Panc1 (cell line): ENCODE measurements around the gene DCUN1D2. TPM values are rescaled to one million over a fixed set of nuclear protein-coding genes. Genes with fewer than 3 reads are reported as not detected.

Experiments
- ATAC-seq: fragments of 200-7000 bp; cut with Tn5 transposase; 2 replicates; pipeline ENCODE4 v1.9.1; 2020; ENCODE audit warnings: mild to moderate bottlenecking, moderate library complexity
- BruUV-seq: library from RNA; stranded (reverse); fragments of 400-500 nt; replicated peaks from 2 replicates; lab custom pipeline; 2021; lab: Mats Ljungman, UMichigan
- CTCF ChIA-PET: fragments of 300-600 bp; sonication (Branson Sonifier 250); formaldehyde crosslinking; loops from one replicate; lab custom pipeline; 2022; ENCODE audit warnings: antibody characterized with exemption; lab: Charles Lee
- POLR2A ChIA-PET: fragments of 300-600 bp; sonication (Branson Sonifier 250); formaldehyde crosslinking; loops from one replicate; lab custom pipeline; 2022; ENCODE audit warnings: antibody characterized with exemption; lab: Charles Lee
- DNase-seq: peaks from one replicate; pipeline ENCODE4 v3.0.0-alpha.2; 2010; ENCODE audit warnings: low read depth, low spot score
- H3K27ac ChIP-seq: 2 replicates; pipeline ENCODE4 v1.5.1; 2011; ENCODE audit warnings: mild to moderate bottlenecking, low read length, inconsistent platforms
- H3K27me3 ChIP-seq: fragments of 200-500 bp; sonication (Bioruptor generic); 2 replicates; pipeline ENCODE4 v1.6.0; 2014; ENCODE audit warnings: low read length, inconsistent platforms; ENCODE audit not compliant: control insufficient read depth, insufficient read depth
- H3K36me3 ChIP-seq: fragments of 200-500 bp; sonication (Bioruptor generic); 2 replicates; pipeline ENCODE4 v1.5.1; 2014; ENCODE audit warnings: inconsistent platforms, mild to moderate bottlenecking, low read length, moderate library complexity; ENCODE audit not compliant: control insufficient read depth, insufficient read depth
- H3K4me1 ChIP-seq: 2 replicates; pipeline ENCODE4 v1.5.1; 2011; ENCODE audit warnings: inconsistent platforms, mild to moderate bottlenecking, low read length, moderate library complexity; ENCODE audit not compliant: control insufficient read depth, insufficient read depth
- H3K4me3 ChIP-seq, 2 experiments: 2 replicates each; pipeline ENCODE4 v1.5.1; 2011 to 2012; ENCODE audit warnings: low read depth in 2 of 2, low read length in 2 of 2, mild to moderate bottlenecking in 2 of 2, inconsistent platforms in 1 of 2, moderate library complexity in 1 of 2
- H3K9me3 ChIP-seq: fragments of 200-500 bp; sonication (Bioruptor generic); 2 replicates; pipeline ENCODE4 v1.5.1; 2014; ENCODE audit warnings: low read depth, mild to moderate bottlenecking, inconsistent platforms, low read length, moderate library complexity; ENCODE audit not compliant: control insufficient read depth, insufficient read depth
- SIN3A ChIP-seq: IDR thresholded peaks from 2 replicates; pipeline ENCODE4 v1.6.1; 2012; ENCODE audit warnings: low read depth, mild to moderate bottlenecking, low read length, moderate library complexity, borderline replicate concordance; ENCODE audit not compliant: insufficient read depth
- TCF7L2 ChIP-seq: IDR thresholded peaks from 2 replicates; pipeline ENCODE4 v1.6.1; 2011; ENCODE audit warnings: mild to moderate bottlenecking, low read depth, low read length, inconsistent platforms
- in situ Hi-C: cut with HindIII; loops from 2 replicates; pipeline ENCODE4 v1.10.0; 2016; ENCODE audit warnings: low sequenced_read_pairs, low pct_unique_long_range_greater_than_20kb
- intact Hi-C: fragments of 100-400 bp; cut with micrococcal nuclease; formaldehyde crosslinking; loops from one replicate; pipeline ENCODE4 v1.10.0; 2022; ENCODE audit not compliant: unreplicated experiment
- total RNA-seq: library from RNA; stranded (reverse); gene quantifications from one replicate; pipeline ENCODE4 v1.2.1, GENCODE V29; 2021; ENCODE audit not compliant: unreplicated experiment
- TF ChIP-seq, protein P1 (sequence below), 2 experiments: IDR thresholded peaks; 2 replicates each; pipeline ENCODE4 v1.6.1; 2011 to 2012; ENCODE audit warnings: low read depth in 2 of 2, control low read depth in 1 of 2, low read length in 1 of 2, mild to moderate bottlenecking in 1 of 2, moderate library complexity in 1 of 2; ENCODE audit not compliant: insufficient read depth in 1 of 2

DCUN1D2 gene
- total RNA-seq, 1 experiment from 2014 or later: 22.8 TPM

- H3K36me3 ChIP-seq: no peaks in the 10 kb centered on the region
- ChIA-PET CTCF (interaction anchor here (0.5 kb wide), 1 partner anchor 24 kb away, joined by 5 read pairs; no protein-coding TSS in a partner anchor), POLR2A (no interaction called here)
- intact Hi-C loops: no loop called here
- no peaks in the 10 kb centered on the region for H3K4me1 ChIP-seq
- no peak overlapping the region for H3K4me3 ChIP-seq
- TF ChIP-seq TCF7L2: no peak
- no TSS peak for BruUV-seq
- no peaks in the 10 kb centered on the region for H3K9me3 ChIP-seq
- peak; percentile 9; the same call in 1 of the 2 replicates for ATAC-seq
- H3K27me3 ChIP-seq: no peaks in the 10 kb centered on the region
- DNase-seq: no peak
- H3K27ac ChIP-seq: no peak overlapping the region
- in situ Hi-C loops: no loop called here
These were observed 66.9 kb downstream of the DCUN1D2 start for GRCh38 chr13:113423520-113424163.

DNA sequence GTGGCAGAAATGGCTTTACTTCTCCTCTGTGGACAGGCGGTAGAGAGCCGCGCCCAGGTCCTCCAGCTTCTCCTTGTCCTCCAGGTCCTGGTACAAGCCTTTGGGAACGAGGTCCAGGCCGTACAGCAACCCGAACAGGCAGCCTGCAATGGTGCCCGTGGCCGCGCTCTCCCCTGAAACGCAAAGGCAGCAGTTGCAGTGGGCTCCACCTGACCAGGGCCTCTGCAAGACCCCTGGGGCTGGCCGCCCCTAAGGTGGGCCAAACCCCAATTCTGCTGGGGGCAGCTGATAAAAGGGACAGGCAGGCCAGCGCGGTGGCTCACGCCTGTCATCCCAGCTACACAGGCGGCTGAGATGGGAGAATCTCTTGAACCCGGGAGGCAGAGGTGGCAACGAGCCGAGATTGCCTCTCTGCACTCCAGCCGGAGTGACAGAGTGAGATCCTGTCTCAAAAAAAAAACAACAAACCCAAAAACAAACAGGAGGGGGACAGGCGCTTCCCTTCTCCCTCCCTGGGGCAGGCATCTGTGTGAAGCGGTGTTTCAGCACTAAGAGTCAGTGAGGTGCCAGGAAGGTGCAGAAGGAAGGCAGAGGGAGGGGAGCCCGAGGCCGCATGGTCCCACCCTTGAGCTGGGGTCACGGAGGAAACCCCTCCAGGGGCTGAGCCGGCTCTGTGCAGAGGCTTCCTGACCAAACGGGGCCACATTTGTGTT lies 67.5 kb downstream of the DCUN1D2 start:
- ATAC-seq (no peak), DNase-seq (no peak)
- ChIA-PET POLR2A (no interaction called here), CTCF (no interaction called here)
- no TSS peak for BruUV-seq
- Histone ChIP-seq H3K9me3 (no peaks in the 10 kb centered on the region), H3K27ac (no peak overlapping the region), H3K36me3 (no peaks in the 10 kb centered on the region), H3K27me3 (no peaks in the 10 kb centered on the region), H3K4me3 (no peak overlapping the region), H3K4me1 (no peaks in the 10 kb centered on the region)
- TF ChIP-seq, protein P1, sequence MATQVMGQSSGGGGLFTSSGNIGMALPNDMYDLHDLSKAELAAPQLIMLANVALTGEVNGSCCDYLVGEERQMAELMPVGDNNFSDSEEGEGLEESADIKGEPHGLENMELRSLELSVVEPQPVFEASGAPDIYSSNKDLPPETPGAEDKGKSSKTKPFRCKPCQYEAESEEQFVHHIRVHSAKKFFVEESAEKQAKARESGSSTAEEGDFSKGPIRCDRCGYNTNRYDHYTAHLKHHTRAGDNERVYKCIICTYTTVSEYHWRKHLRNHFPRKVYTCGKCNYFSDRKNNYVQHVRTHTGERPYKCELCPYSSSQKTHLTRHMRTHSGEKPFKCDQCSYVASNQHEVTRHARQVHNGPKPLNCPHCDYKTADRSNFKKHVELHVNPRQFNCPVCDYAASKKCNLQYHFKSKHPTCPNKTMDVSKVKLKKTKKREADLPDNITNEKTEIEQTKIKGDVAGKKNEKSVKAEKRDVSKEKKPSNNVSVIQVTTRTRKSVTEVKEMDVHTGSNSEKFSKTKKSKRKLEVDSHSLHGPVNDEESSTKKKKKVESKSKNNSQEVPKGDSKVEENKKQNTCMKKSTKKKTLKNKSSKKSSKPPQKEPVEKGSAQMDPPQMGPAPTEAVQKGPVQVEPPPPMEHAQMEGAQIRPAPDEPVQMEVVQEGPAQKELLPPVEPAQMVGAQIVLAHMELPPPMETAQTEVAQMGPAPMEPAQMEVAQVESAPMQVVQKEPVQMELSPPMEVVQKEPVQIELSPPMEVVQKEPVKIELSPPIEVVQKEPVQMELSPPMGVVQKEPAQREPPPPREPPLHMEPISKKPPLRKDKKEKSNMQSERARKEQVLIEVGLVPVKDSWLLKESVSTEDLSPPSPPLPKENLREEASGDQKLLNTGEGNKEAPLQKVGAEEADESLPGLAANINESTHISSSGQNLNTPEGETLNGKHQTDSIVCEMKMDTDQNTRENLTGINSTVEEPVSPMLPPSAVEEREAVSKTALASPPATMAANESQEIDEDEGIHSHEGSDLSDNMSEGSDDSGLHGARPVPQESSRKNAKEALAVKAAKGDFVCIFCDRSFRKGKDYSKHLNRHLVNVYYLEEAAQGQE (IDR thresholded peaks at IDR 0.05; ENCODE audit: insufficient read depth in 1 of 2, low read depth in 2 of 2, low read length in 1 of 2): no peak
- no peak for TF ChIP-seq SIN3A
- intact Hi-C loops (no loop called here), in situ Hi-C loops (no loop called here)

- H3K27me3 ChIP-seq: no peaks in the 10 kb centered on the region
- 0 out of 2 replicates have a peak, but pooled peaks have one; percentile 18 for ATAC-seq
- ChIA-PET POLR2A (no interaction called here), CTCF (no interaction called here)
- in situ Hi-C loops (no loop called here), intact Hi-C loops (no loop called here)
- no peak overlapping the region for H3K27ac ChIP-seq
- no peaks in the 10 kb centered on the region for H3K4me1 ChIP-seq
- BruUV-seq: no TSS peak
- DNase-seq: no peak
- no peak overlapping the region for H3K4me3 ChIP-seq
- no peaks in the 10 kb centered on the region for H3K36me3 ChIP-seq
- H3K9me3 ChIP-seq: no peaks in the 10 kb centered on the region
- TF ChIP-seq TCF7L2: no peak
These were observed 68.7 kb downstream of the DCUN1D2 start for GRCh38 chr13:113421673-113422270.
